Breast epithelium (tissue), 3 donors: ENCODE results near the gene BAZ2B.

Source experiments
- CTCF ChIP-seq, 3 donors: fragments of 450-650 bp; IDR thresholded peaks; one replicate each; pipeline ENCODE4 v1.5.1; 2016 to 2017; ENCODE audit warnings: antibody characterized with exemption in 3 of 3, mild to moderate bottlenecking in 3 of 3, moderate library complexity in 3 of 3
- POLR2A ChIP-seq: fragments of 450-650 bp; IDR thresholded peaks from one replicate; pipeline ENCODE4 v1.6.1; 2016; ENCODE audit warnings: antibody characterized with exemption, mild to moderate bottlenecking, moderate library complexity
- POLR2AphosphoS5 ChIP-seq, 3 donors: sonication (generic); formaldehyde crosslinking; IDR thresholded peaks; one replicate each; pipeline ENCODE4 v1.6.1; 2017; ENCODE audit warnings: antibody characterized with exemption in 3 of 3

GRCh38 chr2:159545085-159545484, 71.3 kb downstream of the BAZ2B start:
- TF ChIP-seq CTCF (IDR thresholded peaks at IDR 0.05): no peak
- no peak for TF ChIP-seq POLR2A
- TF ChIP-seq POLR2AphosphoS5 (IDR thresholded peaks at IDR 0.05): no peak
